SK-N-SH treated with all-trans-retinoic acid at 6 μM for 48 hours (cell line): Measurements from ENCODE around the gene ZNF674.

Experiments used
- BACH2 ChIP-seq: fragments of 250-450 bp; sonication (Bioruptor Pico); IDR thresholded peaks from 2 replicates; pipeline ENCODE4 v1.9.0; 2021; ENCODE audit warnings: mild to moderate bottlenecking, borderline replicate concordance
- SNAI2 ChIP-seq: fragments of 250-450 bp; sonication (Bioruptor Pico); IDR thresholded peaks from 2 replicates; pipeline ENCODE4 v1.5.0; 2020; ENCODE audit warnings: mild to moderate bottlenecking, moderate library complexity
- ZC3H10 ChIP-seq: fragments of 250-450 bp; sonication (Bioruptor Pico); IDR thresholded peaks from 2 replicates; pipeline ENCODE4 v1.5.1; 2021; ENCODE audit warnings: mild to moderate bottlenecking, moderate library complexity
- ZFP3 ChIP-seq: fragments of 250-450 bp; sonication (Bioruptor Pico); IDR thresholded peaks from 2 replicates; pipeline ENCODE4 v1.5.0; 2020; ENCODE audit warnings: mild to moderate bottlenecking, moderate library complexity
- ZNF565 ChIP-seq: fragments of 450-650 bp; formaldehyde crosslinking; conservative IDR thresholded peaks from 2 replicates; pipeline ENCODE4 v1.5.0; 2020; ENCODE audit warnings: low read depth, mild to moderate bottlenecking, moderate library complexity
- TF ChIP-seq, protein P1 (sequence below): fragments of 250-450 bp; sonication (Bioruptor Pico); IDR thresholded peaks from 2 replicates; pipeline ENCODE4 v1.5.1; 2021; ENCODE audit warnings: mild to moderate bottlenecking, moderate library complexity
- TF ChIP-seq, protein P2 (sequence below): fragments of 250-450 bp; sonication (Bioruptor Pico); IDR thresholded peaks from 2 replicates; pipeline ENCODE4 v1.5.0; 2020; ENCODE audit warnings: mild to moderate bottlenecking, moderate library complexity
- TF ChIP-seq, protein P3 (sequence below): fragments of 250-450 bp; sonication (Bioruptor Pico); IDR thresholded peaks from 2 replicates; pipeline ENCODE4 v1.8.0; 2021; ENCODE audit warnings: low read depth, mild to moderate bottlenecking, moderate library complexity, borderline replicate concordance

DNA sequence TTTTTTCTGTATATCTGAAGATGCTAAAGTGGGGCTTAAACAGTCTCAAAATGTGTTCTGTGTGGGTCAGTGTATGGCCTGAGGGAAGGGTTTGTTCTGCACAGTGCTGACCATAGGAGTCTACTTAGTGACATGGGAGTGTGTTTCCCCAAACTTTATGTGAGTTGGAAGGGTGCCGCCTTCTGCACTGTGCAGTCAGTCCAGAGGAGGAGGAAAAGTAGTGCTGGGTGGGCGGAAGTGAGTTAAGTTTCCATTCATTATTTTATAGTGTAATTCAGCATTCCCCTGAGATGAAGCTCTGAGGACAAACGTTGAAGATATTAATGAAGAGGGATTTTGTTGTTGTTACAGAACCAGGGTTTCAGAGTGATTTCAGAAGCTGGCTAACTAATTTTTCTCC lies 31.2 kb upstream of the ZNF674 start:
- TF ChIP-seq ZC3H10 (CRISPR knock-in tag) (no peak), ZNF565 (CRISPR knock-in tag) (no peak), BACH2 (CRISPR knock-in tag) (no peak), ZFP3 (CRISPR knock-in tag) (no peak), SNAI2 (CRISPR knock-in tag) (no peak)
- TF ChIP-seq, protein P1, sequence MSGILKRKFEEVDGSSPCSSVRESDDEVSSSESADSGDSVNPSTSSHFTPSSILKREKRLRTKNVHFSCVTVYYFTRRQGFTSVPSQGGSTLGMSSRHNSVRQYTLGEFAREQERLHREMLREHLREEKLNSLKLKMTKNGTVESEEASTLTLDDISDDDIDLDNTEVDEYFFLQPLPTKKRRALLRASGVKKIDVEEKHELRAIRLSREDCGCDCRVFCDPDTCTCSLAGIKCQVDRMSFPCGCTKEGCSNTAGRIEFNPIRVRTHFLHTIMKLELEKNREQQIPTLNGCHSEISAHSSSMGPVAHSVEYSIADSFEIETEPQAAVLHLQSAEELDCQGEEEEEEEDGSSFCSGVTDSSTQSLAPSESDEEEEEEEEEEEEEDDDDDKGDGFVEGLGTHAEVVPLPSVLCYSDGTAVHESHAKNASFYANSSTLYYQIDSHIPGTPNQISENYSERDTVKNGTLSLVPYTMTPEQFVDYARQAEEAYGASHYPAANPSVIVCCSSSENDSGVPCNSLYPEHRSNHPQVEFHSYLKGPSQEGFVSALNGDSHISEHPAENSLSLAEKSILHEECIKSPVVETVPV (CRISPR knock-in tag) = no peak
- TF ChIP-seq, protein P2, sequence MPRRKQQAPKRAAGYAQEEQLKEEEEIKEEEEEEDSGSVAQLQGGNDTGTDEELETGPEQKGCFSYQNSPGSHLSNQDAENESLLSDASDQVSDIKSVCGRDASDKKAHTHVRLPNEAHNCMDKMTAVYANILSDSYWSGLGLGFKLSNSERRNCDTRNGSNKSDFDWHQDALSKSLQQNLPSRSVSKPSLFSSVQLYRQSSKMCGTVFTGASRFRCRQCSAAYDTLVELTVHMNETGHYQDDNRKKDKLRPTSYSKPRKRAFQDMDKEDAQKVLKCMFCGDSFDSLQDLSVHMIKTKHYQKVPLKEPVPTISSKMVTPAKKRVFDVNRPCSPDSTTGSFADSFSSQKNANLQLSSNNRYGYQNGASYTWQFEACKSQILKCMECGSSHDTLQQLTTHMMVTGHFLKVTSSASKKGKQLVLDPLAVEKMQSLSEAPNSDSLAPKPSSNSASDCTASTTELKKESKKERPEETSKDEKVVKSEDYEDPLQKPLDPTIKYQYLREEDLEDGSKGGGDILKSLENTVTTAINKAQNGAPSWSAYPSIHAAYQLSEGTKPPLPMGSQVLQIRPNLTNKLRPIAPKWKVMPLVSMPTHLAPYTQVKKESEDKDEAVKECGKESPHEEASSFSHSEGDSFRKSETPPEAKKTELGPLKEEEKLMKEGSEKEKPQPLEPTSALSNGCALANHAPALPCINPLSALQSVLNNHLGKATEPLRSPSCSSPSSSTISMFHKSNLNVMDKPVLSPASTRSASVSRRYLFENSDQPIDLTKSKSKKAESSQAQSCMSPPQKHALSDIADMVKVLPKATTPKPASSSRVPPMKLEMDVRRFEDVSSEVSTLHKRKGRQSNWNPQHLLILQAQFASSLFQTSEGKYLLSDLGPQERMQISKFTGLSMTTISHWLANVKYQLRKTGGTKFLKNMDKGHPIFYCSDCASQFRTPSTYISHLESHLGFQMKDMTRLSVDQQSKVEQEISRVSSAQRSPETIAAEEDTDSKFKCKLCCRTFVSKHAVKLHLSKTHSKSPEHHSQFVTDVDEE (CRISPR knock-in tag) = no peak
- TF ChIP-seq, protein P3, sequence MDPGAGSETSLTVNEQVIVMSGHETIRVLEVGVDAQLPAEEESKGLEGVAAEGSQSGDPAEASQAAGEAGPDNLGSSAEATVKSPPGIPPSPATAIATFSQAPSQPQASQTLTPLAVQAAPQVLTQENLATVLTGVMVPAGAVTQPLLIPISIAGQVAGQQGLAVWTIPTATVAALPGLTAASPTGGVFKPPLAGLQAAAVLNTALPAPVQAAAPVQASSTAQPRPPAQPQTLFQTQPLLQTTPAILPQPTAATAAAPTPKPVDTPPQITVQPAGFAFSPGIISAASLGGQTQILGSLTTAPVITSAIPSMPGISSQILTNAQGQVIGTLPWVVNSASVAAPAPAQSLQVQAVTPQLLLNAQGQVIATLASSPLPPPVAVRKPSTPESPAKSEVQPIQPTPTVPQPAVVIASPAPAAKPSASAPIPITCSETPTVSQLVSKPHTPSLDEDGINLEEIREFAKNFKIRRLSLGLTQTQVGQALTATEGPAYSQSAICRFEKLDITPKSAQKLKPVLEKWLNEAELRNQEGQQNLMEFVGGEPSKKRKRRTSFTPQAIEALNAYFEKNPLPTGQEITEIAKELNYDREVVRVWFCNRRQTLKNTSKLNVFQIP (CRISPR knock-in tag) = no peak
